Measurements from ENCODE around the gene SCAMP5.

DNA sequence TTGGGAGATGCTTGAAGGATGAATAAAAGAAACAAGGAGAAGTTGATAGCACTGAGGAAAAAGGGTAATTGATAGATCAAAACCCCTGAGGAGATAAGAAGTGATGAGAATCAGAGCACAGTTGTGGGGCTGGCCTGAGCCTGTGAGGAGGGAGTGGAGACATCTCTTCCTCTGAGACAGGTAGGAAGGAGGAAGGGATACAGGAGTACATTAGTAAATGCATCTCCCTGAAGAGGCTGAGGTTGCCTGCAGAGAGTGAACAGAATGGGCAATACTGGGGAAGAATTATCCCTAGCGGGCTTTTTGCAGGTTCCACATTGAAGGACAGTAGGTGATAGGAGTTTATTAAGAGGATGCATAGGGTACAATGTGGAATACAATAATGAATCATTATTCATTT is 17.3 kb upstream of the SCAMP5 start:
- TF ChIP-seq EZH2phosphoT487 (IDR thresholded peaks at IDR 0.05; ENCODE audit: borderline replicate concordance, low read length) (no peak), EZH2 (IDR thresholded peaks at IDR 0.05; ENCODE audit: low read length, unreplicated experiment) (no peak)
- TF ChIP-seq, protein P1, sequence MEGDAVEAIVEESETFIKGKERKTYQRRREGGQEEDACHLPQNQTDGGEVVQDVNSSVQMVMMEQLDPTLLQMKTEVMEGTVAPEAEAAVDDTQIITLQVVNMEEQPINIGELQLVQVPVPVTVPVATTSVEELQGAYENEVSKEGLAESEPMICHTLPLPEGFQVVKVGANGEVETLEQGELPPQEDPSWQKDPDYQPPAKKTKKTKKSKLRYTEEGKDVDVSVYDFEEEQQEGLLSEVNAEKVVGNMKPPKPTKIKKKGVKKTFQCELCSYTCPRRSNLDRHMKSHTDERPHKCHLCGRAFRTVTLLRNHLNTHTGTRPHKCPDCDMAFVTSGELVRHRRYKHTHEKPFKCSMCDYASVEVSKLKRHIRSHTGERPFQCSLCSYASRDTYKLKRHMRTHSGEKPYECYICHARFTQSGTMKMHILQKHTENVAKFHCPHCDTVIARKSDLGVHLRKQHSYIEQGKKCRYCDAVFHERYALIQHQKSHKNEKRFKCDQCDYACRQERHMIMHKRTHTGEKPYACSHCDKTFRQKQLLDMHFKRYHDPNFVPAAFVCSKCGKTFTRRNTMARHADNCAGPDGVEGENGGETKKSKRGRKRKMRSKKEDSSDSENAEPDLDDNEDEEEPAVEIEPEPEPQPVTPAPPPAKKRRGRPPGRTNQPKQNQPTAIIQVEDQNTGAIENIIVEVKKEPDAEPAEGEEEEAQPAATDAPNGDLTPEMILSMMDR (conservative IDR thresholded peaks at IDR 0.05; ENCODE audit: low read depth, low read length), result no peak

Data from PC-3 (cell line).